Superior temporal gyrus (tissue), 1 donor: ENCODE data around the gene NDUFB7.
A peak's percentile ranks its signal among the peaks of the same experiment; 100 is the strongest.
"Not testable (repeated sequence)": the region's sequence is repeated elsewhere in the genome, so short reads cannot be mapped to it uniquely, and the experiment has no call there.

Experiments used
- DNase-seq: peaks from one replicate; pipeline ENCODE4 v3.0.0-alpha.2; 2016; ENCODE audit errors: extremely low spot score

NDUFB7 gene

GRCh38 chr19:14571695-14572490, at the start of gene NDUFB7:
Gene NDUFB7 (minus strand): TSS chr19:14572066. CDS start chr19:14572000, 66 bp downstream.
- peak; percentile 98 for DNase-seq

GRCh38 chr19:14619404-14619803, 47.5 kb upstream of the NDUFB7 start:
- DNase-seq: no peak

GRCh38 chr19:14616407-14616806, 44.5 kb upstream of the NDUFB7 start:
- no peak for DNase-seq

DNA sequence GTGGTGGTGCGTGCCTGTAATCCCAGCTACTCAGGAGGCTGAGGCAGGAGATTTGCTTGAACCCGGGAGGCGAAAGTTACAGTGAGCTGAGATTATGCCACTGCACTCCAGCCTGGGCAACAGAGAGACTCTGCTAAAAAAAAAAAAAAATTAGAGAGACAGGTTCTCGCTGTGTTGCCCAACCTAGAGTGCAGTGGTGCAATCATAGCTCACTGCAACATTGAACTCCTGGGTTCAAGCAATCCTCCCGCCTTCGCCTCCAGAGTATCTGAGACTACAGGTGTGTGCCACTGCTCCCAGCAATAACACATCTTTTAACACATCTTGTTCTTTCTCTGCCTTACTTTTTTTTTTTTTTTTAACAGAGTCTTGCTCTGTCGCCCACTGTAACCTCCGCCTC, 43.8 kb upstream of the NDUFB7 start:
- no peak for DNase-seq

DNA sequence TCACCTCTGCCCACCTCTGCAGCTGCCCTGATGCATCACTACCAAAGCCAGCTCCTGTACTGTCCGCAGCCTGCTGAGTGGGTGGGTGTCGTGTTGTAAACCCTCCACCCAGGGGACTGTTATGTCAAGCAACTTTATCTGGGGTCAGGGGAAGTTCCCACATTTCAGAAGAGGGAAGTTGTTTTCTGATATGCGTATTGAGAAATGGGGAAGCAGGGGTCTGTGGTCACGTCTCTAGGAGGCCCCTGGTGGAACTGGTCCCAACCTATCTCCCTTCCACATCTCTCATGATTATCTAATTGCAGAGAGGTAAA, 42.2 kb upstream of the NDUFB7 start:
- DNase-seq: no peak

DNA sequence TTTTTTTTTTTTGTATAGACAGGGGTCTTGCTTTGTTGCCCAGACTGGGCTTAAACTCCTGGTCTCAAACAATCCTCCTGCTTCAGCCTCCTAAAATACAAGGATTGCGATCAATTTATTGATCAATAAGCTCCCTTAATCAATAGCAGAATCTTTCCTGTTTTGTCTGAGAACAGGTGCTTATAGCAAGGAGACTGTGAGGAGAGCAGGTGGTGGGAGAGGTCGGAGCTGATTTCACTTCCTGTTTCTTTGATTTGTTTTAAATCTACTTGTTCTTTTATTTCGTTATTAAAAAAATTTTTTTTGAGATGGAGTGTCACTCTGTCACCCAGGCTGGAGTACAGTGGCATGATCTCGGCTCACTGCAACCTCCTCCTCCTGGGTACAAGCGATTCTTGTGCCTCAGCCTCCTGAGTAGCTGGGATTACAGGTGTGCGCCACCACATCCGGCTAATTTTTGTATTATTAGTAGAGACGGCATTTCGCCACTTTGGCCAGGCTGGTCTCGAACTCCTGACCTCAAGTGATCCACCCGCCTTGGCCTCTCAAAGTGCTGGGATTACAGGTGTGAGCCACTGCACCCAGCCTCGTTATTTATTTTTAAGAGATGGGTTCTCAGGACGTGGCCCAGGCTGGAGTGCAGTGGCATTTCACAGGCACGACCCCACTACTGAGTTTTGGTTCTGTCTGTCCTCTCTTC, 41.7 kb upstream of the NDUFB7 start:
- DNase-seq: not testable (repeated sequence)

- DNase-seq: no peak
These were observed 40.8 kb upstream of the NDUFB7 start for GRCh38 chr19:14612657-14613056.

DNA sequence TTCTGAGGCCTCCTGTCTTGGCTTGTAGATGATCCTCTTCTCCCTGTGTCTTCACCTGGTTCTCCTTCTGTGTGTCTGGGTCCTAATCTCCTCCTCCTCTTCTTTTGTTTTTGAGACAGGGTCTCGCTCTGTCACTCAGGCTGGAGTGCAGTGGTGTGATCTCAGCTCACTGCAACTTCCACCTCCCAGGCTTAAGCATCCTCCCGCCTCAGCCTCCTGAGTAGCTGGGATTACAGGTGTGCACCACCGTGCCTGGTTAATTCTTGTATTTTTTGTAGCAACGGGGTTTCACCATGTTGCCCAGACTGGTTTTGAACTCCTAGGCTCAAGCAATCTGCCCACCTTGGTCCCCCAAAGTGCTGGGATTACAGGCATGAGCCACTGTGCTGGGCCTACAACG, 40.4 kb upstream of the NDUFB7 start:
- DNase-seq: not testable (repeated sequence)

DNA sequence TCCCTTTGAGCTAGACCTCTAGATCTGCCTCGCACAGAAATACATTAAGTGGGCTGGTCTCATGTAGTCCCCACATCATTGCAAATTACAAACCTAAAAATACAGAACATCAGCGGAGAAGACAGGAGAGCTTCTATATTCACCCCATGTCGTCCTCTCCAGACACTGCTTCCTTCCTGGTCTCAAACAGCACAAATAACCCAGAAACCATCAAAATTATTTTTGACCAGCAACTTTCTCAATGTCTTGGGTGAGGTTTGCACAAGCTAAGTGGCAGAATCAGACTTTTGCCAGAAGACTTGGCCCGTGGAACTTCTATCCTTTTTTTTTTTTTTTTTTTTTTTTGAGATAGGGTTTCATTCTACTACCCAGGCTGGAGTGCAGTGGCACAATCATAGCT, 39.2 kb upstream of the NDUFB7 start:
- no peak for DNase-seq

GRCh38 chr19:14606627-14607026, 34.8 kb upstream of the NDUFB7 start:
- DNase-seq: no peak

DNA sequence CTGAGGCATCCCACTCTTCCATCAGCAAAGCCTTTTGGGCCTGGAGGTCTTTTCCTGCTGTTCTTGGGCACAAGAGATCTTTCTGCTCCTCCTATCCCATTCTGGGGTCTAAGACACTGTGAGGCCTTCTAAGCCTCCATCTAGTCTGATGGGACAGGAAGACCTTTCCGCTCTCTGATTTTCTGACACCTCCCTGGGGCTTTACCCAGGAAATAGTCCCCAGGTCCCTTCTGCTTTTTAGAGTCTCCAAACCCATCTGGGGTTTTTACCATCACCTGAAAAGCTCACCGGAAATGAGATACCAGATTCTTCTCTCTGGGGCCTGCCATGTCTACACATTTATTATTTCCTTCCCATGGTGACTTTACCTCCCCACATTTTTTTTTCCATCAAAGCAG, 32.1 kb upstream of the NDUFB7 start:
- no peak for DNase-seq

DNA sequence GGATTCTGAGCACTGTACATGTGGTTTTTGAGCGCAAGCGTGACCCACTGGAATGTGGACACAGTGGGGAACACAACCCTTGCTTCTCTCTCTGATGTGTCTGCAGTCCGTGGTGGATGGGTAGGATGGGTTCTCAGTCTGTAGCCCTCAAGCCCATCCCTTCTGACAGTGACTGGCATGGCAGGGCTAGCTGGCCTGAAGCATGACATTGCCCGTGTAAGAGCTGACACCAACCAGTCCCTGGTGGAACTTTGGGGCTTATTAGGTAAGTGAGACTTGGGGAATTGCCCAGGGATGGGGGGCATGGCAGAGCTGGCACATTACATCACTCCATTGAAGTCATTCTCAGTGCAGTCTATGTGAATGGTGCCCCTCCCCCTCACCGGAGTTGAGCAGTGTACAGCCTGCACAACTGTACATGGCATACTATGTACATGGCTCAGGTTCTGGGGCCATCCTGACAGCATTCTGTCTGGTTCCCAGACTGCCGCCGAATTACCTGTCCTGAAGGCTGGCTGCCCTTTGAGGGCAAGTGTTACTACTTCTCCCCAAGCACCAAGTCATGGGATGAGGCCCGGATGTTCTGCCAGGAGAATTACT, 27.8 kb upstream of the NDUFB7 start:
- no peak for DNase-seq

DNA sequence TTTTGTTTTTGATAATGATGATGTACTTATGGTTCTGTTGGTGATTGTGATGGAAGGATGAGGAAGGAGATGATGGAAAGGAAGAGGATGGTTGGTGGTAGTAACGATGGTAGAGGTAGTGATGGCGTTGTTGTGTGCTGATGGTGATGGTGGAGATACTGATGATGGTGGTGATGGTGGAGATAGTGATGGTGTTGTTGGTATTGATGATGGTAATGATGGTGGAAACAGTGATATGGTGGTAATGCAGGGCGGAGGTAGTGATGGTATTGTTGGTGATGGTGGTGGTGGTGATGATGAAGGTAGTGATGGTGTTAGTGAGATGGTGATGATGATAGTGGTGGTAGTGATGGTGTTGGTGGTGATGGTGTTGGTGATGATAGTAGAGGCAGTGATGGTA, 23.7 kb upstream of the NDUFB7 start:
- no peak for DNase-seq

DNA sequence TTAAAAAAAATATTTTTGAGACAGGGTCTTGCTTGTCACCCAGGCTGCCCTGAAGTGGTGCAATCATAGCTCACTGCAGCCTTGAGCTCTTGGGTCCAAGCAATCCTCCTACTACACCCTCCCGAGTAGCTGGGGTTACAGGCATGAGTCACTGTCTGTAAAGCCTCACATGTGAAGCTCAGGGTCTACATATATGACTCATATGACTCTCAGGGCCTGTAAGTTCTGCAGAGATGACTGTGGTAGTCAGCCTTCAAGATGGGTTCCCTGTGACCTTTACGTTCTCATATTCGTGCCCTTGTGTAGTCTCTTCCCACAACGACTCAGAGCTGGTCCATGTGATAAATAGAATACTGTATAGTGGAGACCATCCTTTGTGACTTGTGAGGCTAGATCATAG, 17.6 kb upstream of the NDUFB7 start:
- not testable (repeated sequence) for DNase-seq

- not testable (repeated sequence) for DNase-seq
These were observed 13.3 kb upstream of the NDUFB7 start for GRCh38 chr19:14585187-14585586.

DNA sequence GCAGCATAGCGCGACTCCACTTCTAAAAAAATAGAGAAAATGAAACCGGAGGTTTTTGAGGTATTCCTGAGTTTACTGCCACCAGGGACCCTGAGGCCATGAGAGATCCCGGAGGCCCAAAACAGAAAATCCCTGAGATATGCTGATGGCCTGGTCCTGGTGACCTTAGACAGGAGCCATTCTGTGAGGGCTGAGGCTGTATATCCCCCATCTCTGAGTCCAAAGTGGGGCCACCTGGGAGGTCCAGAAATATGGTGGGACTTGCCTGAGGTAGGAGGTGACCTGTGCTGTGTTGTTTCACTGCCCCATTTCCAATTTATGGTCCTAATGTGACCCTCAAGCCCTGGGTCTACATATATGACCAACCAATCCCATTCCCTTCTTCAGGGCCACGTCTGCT, 12.5 kb upstream of the NDUFB7 start:
- DNase-seq: not testable (repeated sequence)

DNA sequence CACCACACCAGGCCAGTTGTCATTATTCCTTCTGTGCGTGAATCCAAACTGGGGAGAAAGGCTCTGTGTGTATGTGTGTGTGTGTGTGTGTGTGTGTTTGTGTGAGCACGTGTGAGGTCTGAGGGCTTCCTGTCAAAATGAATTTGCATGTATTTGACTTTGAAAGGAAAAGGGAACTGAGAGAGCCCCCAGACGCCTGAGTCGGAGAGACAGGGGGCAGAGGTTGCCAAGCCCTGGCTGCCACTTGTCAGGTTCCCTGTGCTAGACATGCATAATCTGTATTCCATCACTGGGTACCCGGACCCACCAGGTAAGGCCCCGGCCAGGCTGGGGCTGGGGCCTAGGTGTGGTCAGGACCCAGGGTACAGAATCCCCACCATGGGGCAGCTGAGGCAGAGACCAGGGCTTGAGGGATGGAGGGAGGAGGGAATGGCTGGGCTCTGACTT, 11.1 kb upstream of the NDUFB7 start, which contains the start of gene CLEC17A:
Gene CLEC17A, plus strand, starts transcription at position 191 of the 447 bp plus-strand sequence. Its CDS starts 77 bp downstream, at position 268.
- DNase-seq: no peak

DNA sequence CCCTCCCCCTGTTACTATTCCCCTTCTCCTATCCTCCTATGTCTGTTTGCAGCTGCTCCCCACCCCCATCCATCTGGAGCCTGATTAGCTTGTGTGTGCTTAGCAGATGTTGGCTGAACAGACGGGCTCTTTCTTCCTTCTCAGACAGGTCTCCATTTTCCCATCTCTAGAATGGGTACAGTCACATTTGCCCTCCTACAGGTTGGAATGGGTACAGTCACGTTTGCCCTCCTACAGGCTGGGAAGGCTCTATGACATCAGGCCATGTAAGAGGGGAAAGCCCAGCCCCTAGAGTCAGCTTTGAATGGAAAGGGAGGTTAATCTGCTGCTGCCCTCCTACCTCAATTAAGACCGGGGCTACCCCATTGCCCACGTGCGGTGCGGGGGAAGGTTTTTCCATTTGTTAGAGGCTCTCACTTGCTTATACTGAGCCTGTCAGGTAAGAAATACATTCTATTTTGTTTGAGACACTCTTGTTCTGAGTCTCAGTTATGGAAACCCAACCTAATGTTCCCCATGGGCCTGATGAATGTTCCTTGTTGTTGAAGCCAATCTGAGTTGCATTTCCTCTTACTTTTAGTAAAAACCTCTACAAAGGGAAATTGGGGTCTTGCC, 8.9 kb upstream of the NDUFB7 start:
- no peak for DNase-seq

DNA sequence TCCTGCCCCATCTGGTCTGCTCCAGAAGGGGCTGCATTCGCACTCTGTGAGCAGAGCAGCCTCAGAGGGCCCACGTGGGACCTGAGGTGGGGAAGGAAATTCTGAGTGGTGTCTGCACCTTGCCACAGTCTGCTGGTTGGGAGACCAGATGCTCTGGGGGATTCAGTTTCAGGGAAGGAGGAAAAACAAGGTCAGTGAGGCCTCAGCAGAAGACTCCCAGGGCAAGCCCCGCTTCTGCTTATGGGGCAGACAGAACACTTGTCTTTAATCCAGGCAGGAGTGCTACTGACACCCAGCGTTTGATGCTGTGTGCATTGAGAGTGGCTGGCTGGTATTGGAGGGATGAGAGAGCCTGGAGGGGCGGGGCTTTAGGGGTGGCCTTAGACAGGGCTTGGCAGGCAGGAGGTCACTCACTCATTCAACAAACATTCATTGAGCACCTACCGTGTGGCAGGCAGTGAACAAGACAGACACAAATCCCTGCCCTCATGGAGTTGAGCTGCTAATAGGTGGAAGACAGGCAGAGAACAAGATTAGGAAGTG, 6.1 kb upstream of the NDUFB7 start:
- no peak for DNase-seq

DNA sequence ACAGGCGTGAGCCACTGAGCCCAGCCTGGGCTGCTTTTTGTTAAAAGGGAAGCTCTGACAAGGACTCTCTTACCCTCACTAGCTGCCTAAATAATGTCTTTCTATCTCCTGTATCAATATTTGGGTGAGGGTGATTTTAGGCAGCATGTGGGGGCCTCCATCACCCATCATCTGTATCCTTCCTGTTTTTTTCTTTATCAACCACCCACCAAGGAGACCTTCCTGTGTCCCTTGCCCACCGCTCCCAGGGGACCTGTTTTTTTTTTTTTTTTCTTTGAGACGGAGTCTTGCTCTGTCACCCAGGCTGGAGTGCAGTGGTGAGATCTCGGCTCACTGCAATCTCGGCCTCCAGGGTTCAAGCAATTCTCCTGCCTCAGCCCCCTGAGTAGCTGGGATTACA, 5.4 kb upstream of the NDUFB7 start:
- no peak for DNase-seq

GRCh38 chr19:14576363-14576762, 4.5 kb upstream of the NDUFB7 start:
- no peak for DNase-seq

- DNase-seq: no peak
These were observed 3.6 kb upstream of the NDUFB7 start for GRCh38 chr19:14575428-14575980.
